Suprapubic skin (tissue), 4 donors: ENCODE results near the gene COASY. TPM values are rescaled to one million over a fixed set of nuclear protein-coding genes. Genes with fewer than 3 reads are reported as not detected.
A peak's percentile ranks its signal among the peaks of the same experiment; 100 is the strongest.

Source experiments
- DNase-seq, 2 donors: peaks; one replicate each; pipeline ENCODE4 v3.0.0-alpha.2; 2019; ENCODE audit warnings: low spot score in 2 of 2
- H3K27ac ChIP-seq: fragments of 200-600 bp; sonication (generic); one replicate; pipeline ENCODE4 v1.5.1; 2019
- H3K27me3 ChIP-seq: fragments of 200-600 bp; sonication (generic); one replicate; pipeline ENCODE4 v1.5.1; 2019
- H3K36me3 ChIP-seq: fragments of 200-600 bp; sonication (generic); one replicate; pipeline ENCODE4 v1.5.1; 2019
- H3K4me1 ChIP-seq: fragments of 200-600 bp; sonication (generic); one replicate; pipeline ENCODE4 v1.5.1; 2019
- H3K4me3 ChIP-seq: fragments of 200-600 bp; sonication (generic); one replicate; pipeline ENCODE4 v1.5.1; 2019; ENCODE audit warnings: mild to moderate bottlenecking
- H3K9me3 ChIP-seq: fragments of 200-600 bp; sonication (generic); one replicate; pipeline ENCODE4 v1.5.1; 2019
- CTCF ChIP-seq, 2 donors: fragments of 200-600 bp in 1 of 2; fragments of 450-650 bp in 1 of 2; sonication (generic) in 1 of 2; IDR thresholded peaks; one replicate each; pipeline ENCODE4 v1.5.1; 2016 to 2019; ENCODE audit warnings: antibody characterized with exemption in 2 of 2, mild to moderate bottlenecking in 1 of 2, moderate library complexity in 1 of 2
- EP300 ChIP-seq: sonication (generic); formaldehyde crosslinking; IDR thresholded peaks from one replicate; pipeline ENCODE4 v1.6.1; 2017; ENCODE audit warnings: antibody characterized with exemption
- POLR2A ChIP-seq, 2 donors: fragments of 450-650 bp; IDR thresholded peaks; one replicate each; pipeline ENCODE4 v1.6.1; 2017; ENCODE audit warnings: antibody characterized with exemption in 2 of 2, mild to moderate bottlenecking in 2 of 2, moderate library complexity in 2 of 2
- POLR2AphosphoS5 ChIP-seq, 3 donors: sonication (generic); formaldehyde crosslinking; IDR thresholded peaks; one replicate each; pipeline ENCODE4 v1.6.1; 2017; ENCODE audit warnings: antibody characterized with exemption in 3 of 3
- WGBS: methylation state at CpG from one replicate; pipeline ENCODE4 v1.1.5; 2018; 5-methylcytosine and 5-hydroxymethylcytosine counted together
- total RNA-seq, 4 donors: library from RNA; depleted of rRNA; stranded (reverse); fragments of >200 nt; gene quantifications; one replicate each; pipeline ENCODE4 v1.1.0, GENCODE V29; 2016

Gene COASY
- total RNA-seq, 4 donors from 2014 or later, result 41.1 to 54.0 (median 46.0) TPM

GRCh38 chr17:42514867-42515266 is 47.1 kb upstream of the COASY start:
- Histone ChIP-seq H3K4me1 (peaks cover 39% of the 10 kb centered on the region), H3K4me3 (no peak overlapping the region), H3K27ac (no peak overlapping the region), H3K36me3 (peaks cover 43% of the 10 kb centered on the region), H3K27me3 (no peaks in the 10 kb centered on the region), H3K9me3 (no peaks in the 10 kb centered on the region)
- 93% methylated on average over 8 of the region's 8 CpGs for WGBS
- no peak for DNase-seq
- TF ChIP-seq CTCF (IDR thresholded peaks at IDR 0.05) (no peak), POLR2A (IDR thresholded peaks at IDR 0.05) (no peak), POLR2AphosphoS5 (IDR thresholded peaks at IDR 0.05) (no peak), EP300 (no peak)

- H3K27ac ChIP-seq, result peak overlapping the region; percentile 87
- WGBS, result 10% methylated on average over 9 of the region's 9 CpGs
These were observed 44.4 kb upstream of the COASY start for GRCh38 chr17:42517516-42517915.

GRCh38 chr17:42518046-42518754 is 43.7 kb upstream of the COASY start:
- peak; percentile 90 to 91 for DNase-seq
- 15% methylated on average over 9 of the region's 9 CpGs for WGBS
- Histone ChIP-seq H3K4me3 (no peak overlapping the region), H3K36me3 (peaks cover 50% of the 10 kb centered on the region), H3K9me3 (no peaks in the 10 kb centered on the region), H3K27me3 (no peaks in the 10 kb centered on the region), H3K27ac (peak overlapping the region; percentile 87), H3K4me1 (peaks cover 59% of the 10 kb centered on the region)
- TF ChIP-seq POLR2A (IDR thresholded peaks at IDR 0.05) (no peak), EP300 (no peak), CTCF (IDR thresholded peaks at IDR 0.05) (no peak), POLR2AphosphoS5 (IDR thresholded peaks at IDR 0.05) (peak in 1 of 3 donors; percentile 5)

More at GRCh38 chr17:42517516-42517915, 44.4 kb upstream of the COASY start:
- Histone ChIP-seq H3K9me3 (no peaks in the 10 kb centered on the region), H3K27me3 (no peaks in the 10 kb centered on the region), H3K36me3 (peaks cover 44% of the 10 kb centered on the region), H3K4me3 (no peak overlapping the region), H3K4me1 (peaks cover 58% of the 10 kb centered on the region)
- TF ChIP-seq CTCF (IDR thresholded peaks at IDR 0.05) (peak; percentile 87 to 91), POLR2A (IDR thresholded peaks at IDR 0.05) (no peak), EP300 (no peak), POLR2AphosphoS5 (IDR thresholded peaks at IDR 0.05) (no peak)
- DNase-seq, result peak; percentile 94 to 95

GRCh38 chr17:42518755-42519545 is 43.0 kb upstream of the COASY start:
- Histone ChIP-seq H3K27ac (peak overlapping the region; percentile 87), H3K36me3 (peaks cover 46% of the 10 kb centered on the region), H3K4me1 (peaks cover 59% of the 10 kb centered on the region), H3K27me3 (no peaks in the 10 kb centered on the region), H3K4me3 (no peak overlapping the region), H3K9me3 (no peaks in the 10 kb centered on the region)
- DNase-seq, result no peak
- TF ChIP-seq POLR2A (IDR thresholded peaks at IDR 0.05) (no peak), POLR2AphosphoS5 (IDR thresholded peaks at IDR 0.05) (no peak), CTCF (IDR thresholded peaks at IDR 0.05) (no peak), EP300 (no peak)
- 53% methylated on average over 6 of the region's 6 CpGs for WGBS
